Hair follicular keratinocyte (primary cell): ENCODE data around the gene PSAPL1. TPM values are rescaled to one million over a fixed set of nuclear protein-coding genes. Genes with fewer than 3 reads are reported as not detected.

ENCODE experiments used
- total RNA-seq: library from RNA; depleted of rRNA; stranded (reverse); fragments of >200 nt; gene quantifications from 2 replicates; pipeline ENCODE4 v1.2.3, GENCODE V29; 2015

The PSAPL1 gene
- not detected in 2 replicates for total RNA-seq

DNA sequence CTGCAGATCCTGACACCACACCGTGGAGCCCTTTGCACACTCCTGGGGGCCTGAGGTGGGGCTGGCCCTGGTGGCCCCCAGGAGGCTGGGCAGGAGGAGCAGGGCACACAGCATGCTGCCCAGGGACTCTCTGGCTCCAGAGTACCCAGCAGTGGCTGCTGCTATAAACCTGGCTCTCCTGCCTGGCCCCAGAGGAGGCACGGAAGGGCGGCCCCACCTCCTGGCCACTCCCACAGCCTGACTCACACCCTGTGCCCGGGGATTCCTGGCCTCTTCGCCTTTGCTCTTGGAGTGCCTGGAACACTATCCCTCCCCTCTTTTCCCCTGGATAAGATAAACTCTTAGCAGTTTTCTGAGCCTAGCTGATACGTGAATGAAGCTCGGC, at the start of gene PSAPL1:
Gene PSAPL1 (minus strand): TSS at position 165 of the 385 bp plus-strand sequence. CDS start 51 bp downstream, at position 114.

Other genes starting within 250 kb of the PSAPL1 start
- gene SORCS2, start 242.4 kb downstream of the PSAPL1 start, total RNA-seq, result 0.31 TPM in 1 of 2 replicates, not detected in the other